HS-27A (cell line): Measurements from ENCODE around the gene MPZL1.

Experiments
- DNase-seq: peaks from one replicate; pipeline ENCODE4 v3.0.0-alpha.2; 2012; ENCODE audit warnings: low read depth, missing footprints

MPZL1 gene

DNA sequence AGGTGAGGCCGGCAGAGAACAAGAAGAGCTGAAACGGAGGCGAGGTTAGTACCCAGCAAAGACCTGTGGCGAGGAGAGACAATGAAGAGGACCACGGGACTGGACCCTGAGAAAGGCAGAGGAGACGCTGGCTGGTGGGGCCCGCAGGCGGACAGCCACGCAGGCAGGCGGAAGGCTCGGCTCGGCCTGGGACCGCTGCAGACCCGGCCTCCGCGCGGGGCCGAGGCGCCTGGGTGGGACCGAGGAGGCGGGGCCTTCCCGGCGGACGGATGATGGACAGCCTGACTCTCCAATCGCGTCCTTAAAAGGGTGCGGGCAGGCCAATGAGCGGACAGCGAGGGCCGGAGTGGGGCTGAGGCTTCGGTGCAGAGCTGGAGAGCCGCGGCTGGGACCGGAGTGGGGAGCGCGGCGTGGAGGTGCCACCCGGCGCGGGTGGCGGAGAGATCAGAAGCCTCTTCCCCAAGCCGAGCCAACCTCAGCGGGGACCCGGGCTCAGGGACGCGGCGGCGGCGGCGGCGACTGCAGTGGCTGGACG is at the start of gene MPZL1:
MPZL1 (plus strand) TSS at position 366 of the 535 bp plus-strand sequence. CDS start 170 bp downstream, outside the sequence.
- peak; percentile 80 for DNase-seq

DNA sequence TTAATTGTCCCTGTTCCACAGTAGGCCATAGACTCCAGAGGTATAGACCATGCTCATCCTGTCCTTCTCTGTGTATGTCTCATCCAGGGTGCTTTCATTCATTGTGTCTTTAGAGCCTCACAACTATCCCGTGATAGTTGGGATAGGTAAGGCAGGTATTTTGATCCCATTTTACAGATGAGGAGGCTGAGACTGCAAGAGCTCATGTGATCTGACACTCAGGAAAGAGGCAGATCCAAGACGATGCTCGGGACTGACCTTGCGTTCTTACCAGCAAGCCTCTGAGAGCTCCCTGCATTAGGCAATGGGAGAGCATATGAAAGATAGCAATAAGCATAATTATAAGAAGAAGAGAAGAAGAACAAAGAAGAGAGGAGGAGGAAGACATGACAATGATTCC is 49.0 kb upstream of the MPZL1 start:
- DNase-seq, result no peak

DNA sequence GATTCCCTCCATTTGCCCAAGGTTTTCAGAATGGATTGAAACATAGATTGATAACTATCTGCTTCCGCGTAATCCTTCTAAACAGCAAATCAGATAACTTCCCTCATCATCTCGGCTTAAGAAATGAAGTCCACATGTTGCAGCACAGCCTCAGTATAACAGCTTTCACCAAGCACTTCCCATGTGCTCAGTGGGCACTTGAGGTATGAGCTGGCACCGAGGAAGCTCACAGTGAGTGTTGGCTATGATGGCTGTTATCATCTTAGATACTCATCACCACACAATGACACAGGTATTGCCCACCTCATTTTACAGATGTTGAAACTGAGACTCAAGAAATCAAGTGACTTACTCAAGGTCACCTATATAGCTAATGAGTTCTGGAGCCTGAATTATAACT is 48.5 kb upstream of the MPZL1 start:
- no peak for DNase-seq

DNA sequence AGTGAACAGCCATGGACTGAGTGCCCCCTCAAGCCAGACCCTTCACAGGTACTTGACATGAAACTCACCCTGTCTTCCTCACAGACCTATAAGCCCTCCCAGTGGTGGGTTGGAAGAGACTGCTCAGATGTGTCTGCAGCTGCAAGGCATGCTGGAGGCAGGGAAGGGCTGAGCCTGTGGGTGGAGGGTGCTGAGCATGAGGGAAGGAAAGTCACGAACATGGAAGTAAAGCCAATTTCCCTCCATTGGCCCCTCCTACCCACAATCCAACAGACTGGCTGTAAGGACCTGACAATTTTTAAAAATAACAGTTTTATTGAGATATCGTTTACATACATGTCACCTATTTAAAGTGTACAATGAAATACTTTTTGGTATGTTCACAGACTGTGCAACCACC is 47.6 kb upstream of the MPZL1 start:
- no peak for DNase-seq

DNA sequence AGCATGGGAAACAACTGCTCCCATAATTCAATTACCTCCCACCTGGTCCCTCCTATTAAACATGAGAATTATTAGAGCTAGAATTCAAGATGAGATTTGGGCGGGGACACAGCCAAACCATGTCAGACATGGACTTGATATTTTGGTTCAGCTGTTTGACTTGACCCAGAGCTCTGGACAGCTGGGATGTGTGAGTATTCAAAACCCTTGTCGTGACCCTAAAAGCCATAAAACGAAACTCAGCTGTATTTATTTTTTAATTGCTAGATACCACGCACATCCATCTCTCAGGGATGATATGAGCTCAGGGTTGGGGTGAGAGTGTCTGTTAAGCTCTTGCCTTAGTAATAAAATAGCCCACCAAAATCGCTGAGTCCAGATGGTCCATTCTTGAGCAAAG is 46.3 kb upstream of the MPZL1 start:
- no peak for DNase-seq

DNA sequence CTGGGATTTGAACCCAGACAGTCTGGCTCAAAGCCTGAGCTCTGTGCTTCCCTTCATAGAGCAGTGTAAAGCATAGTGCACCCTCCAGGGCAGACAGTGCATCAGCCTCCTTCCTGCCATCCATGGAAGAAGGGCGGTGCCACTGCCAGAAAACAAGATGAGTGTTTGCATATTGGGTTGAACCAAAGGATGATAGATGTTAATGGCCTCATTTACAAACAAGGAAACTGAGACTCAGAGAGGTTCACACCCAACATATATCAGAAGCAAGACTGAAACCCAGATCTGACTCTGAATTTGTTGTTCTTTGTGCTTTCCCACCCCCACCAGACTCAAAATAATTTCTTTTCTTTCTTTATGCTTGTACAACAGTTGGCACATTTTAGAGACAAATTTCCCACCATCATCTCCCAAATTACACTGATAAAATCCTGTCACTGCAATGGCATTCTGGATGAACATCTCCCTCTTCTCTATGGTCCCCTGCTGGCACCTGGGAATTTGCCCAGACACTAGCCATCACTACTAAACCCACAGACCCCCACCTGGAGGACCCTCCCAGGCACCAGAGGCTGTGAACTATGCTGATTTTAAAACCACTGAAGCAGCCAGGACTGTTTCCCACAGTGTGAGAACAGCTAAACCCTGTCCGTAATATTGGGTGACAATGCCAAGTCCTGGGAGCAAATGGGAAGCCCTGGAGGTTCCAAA is 45.4 kb upstream of the MPZL1 start:
- DNase-seq, result no peak

DNA sequence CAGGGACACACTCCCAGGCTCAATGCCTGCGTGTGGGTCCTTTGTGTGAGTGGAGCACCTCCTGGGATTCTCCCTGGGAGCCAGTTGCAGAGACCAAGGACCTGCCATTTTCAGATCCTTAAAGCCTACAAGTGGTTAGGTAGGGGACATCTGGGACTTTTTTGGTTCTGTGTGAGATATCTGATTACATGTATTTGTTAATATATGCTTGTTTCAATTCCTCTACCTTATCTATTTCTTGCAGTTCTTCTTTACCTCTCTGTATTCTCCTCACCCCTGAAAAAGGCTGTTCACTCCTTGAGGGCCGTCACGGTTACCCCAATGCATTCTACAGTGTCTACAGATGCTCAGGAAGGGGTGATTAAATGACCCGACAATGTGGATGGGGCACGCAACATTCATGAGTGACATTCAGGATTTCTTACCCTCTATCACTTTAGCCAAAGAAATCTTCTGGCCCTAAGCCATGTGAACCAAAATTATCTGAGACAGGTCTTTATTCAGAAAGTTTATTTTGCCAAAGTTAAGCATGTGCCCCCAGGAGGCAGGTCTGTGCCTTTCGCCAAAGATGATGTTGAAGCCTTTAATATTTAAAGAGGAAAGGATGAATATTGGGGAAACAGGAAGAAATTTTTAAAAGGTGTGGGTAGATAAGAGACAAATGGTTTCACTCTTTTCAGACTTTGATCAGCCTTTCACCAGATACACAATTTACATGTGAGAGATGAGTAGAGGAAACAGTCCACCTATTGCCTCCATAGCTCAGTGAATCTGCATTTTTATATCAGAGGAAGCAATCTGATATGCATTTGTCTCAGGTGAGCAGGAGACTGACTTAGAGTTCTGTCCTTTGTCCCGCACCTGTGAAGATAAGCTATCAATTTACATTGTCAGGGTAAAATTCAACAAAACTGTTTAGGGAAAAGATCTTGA is 44.6 kb upstream of the MPZL1 start:
- DNase-seq, result no peak

DNA sequence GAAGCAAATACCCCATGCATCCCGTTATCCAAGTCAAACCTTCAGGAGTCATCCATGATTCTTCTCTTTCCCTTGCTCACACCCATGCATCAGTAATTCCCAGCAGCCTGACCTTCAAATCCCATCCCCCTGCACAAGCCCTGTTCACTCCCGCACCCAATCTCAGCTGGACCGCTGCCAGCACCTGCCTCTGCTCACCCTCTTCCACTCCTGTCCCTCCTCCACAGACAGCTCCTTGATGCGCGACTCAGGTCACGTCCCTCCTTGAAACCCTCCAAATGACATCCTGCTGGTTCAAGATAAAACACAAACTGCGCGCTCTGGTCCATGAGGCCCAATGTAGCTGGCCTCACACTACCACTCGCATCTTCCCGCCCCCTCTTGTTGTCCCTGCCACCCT is 43.4 kb upstream of the MPZL1 start:
- DNase-seq, result no peak

DNA sequence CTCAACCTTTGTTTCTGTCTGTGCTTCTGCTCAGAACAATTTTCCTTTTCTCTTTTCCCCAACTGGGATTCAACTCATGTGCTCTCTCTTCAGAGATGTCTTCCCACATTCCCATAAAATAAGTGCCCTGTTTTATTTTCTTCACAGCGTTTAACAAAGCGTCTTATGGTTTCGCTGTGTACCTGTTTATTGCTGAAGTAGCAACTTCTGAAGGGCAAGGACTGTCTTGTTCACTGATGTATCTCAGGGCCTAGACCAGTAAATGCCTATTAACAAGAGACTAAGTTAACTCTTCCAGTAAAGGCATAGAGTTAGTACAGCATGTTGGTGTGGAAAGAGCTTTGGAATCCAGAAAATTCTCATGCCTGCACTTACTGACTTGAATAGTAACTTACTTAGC is 42.9 kb upstream of the MPZL1 start:
- no peak for DNase-seq

DNA sequence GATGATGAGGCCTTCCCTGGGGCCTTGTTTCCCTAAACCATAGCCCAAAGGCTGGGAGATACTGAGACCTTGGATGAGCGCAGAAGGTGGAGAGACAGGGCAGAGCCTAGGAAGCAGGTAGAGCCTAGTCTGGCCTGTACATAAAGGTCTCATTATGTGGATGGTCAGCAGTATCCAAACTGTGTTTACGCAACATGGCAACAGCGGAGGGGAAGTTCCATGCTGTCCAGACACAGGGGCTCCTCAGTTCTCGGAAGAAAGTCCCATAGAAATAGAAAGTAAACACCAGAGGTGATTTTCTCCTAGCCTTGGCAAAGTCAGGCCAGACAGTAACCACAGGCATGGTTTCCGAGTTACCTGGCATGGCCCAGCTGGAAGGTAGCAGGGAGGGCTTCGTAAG is 42.1 kb upstream of the MPZL1 start:
- no peak for DNase-seq

DNA sequence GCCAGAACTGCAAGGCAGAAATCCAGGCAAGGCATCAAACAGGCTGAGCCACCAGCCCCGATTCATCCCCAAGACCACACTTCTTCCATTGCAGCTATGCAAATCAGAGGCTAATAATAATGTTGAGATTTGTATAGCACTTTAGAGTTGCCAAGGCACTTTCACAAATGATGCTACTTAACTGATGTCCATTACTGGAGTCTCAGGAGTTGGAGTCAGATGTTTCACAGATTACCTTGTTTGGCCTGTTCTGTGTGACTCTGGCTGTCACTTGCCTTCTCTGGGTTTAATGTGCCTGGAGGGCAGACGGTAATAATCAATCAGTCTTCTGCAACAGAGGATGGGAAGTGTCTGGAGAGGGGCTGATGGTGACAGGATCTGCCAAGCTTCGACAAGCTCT is 40.8 kb upstream of the MPZL1 start:
- no peak for DNase-seq

DNA sequence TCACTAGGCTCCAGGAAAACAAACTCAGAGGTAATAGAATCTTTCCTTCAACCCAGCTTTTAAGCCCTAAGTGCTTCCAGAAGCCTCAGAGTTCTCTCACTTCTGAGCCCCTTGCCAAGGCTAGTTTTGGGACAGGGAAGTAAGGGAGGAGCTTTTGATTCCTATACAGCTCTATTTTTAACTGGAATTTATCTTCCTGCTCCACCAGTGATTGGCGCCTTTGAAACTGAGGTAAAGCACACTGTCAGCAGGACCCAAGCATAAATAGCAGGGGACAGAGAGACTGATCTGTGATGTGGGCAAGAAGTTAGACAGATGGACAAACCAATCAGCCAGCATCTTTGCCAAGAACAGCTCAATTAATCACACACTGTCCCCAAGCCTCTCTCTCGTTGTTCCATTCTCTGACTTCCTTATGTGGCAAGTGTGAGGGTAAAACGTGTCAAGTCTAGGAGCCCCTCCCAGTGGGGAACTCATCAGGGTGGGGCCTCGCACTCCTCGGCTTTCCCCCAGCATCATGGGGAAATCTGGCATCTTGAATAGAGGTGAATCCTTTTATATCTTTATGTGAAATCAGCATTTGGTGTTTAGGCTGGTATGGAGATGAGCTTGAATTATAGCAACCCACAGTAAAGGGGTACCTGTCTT is 40.2 kb upstream of the MPZL1 start:
- DNase-seq, result no peak

DNA sequence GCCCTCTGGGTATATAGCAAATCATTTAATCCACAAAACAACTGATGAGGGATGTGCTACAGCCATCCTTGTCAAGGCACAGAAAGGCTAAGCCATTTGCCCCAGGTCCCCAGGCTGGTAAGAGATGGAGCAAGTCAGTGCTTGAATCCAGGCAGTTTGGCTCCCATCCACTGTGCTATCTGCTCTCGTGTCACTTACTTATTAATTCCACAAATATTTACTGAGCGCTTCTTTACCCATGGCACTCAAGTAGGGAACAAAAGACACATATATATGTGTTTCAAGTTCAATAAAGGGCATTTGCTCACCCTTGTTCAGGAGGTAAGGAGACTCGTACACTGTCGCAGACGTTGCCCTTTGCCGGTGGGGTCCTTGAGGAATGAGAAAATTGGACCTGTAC is 38.6 kb upstream of the MPZL1 start:
- no peak for DNase-seq

DNA sequence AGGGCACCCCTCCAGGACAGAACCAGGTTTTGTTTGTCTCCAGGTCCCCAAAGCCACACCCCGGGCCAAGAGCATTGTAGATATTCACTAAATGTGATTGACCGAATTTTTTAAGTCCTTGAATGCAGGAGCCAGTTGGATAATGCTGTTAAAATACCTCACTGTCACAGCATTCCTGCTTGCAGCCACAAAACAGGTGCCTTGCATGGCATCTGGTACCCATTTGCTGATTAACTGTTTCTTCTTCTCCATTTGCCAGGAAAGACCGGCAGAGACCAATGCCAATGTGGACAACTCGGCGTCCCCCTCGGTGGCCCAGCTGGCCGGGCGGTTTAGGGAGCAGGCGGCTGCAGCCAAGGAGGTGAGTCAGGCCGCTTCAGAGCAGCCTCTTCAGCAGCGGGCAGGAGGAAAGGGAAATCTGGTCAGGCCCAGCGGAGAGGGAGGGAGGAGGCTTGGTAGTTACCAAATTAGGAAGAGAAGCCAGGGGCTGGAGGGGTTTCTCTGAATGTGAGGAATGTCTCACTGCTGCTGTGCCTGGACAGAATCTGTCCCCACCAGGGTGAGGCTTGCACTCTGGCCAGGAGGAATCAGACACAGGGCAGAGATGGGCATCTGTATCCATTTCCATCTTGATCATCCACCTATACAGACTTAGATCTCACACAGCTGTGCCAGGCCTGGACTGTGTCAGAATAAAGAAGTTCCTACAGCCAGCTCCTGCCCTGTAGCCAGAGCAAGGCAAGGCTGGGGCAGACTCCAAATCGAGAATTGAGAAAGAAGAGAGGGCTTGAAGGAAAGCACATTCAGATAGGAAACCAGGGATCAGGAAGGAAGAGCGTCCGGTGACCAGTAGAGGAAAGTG is 37.9 kb upstream of the MPZL1 start:
- no peak for DNase-seq

DNA sequence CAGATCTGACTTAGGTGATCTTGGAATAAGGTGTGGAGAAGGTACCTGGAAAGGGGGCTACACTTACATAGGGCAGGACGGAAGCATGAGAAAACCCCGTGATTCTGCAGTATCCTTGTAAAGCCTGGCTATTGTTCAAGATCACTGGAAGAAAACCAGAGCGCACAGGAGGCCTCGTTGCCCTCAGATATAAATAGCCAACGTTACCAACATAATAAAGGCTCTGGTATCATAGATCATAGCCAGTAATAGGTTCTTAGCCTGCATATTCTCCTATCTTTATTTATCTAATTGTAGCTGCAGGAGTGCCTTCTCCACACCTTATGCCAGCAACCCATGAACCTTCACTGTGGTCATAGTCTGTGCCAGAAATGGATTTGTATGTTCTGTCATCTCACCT is 35.9 kb upstream of the MPZL1 start:
- DNase-seq, result no peak

DNA sequence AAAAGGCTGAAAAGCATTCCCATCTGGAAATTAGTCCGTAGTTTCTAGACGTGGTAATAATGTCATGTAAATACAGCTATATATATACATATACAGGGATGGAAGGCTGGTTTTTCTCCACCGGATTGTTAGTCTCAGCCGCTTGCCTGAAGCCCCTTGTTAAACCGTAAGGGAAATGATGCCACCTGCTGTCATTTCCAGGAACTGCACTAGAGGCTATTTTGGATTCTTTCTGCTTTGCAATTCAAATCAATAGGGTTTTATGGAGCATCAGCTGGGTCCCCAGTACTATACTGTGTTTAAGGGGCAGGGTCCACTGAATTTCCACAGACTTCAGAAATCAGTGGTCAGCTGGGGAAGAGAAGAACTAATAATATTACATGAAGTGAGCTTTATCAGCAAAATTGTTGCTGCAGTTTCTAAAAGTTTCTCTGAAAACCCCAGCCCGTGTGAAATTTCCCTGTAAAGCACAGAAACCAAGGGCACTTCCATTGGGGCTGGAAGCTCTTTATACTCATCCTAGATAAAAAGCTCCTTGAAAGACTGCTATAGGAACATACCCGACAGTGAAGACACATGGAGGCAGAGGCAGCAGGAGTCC is 33.8 kb upstream of the MPZL1 start:
- peak; percentile 35 for DNase-seq

DNA sequence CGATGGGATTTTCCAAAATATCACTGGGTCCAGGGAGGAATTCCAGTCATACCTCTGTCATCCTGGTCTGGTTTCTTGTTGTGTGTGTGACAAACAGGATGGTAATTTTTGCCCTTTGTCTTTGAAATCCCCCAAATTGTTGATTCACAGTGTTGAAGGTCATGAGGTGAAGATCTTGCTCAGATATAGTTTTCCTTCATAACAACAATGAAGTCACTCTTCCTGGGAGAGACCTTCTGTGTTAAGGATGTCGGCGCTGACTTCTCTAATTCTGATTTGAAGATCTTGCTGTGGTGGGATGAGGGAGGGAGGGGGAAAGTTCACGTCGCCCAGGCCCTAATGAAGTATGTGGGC is 32.2 kb upstream of the MPZL1 start:
- DNase-seq, result no peak

DNA sequence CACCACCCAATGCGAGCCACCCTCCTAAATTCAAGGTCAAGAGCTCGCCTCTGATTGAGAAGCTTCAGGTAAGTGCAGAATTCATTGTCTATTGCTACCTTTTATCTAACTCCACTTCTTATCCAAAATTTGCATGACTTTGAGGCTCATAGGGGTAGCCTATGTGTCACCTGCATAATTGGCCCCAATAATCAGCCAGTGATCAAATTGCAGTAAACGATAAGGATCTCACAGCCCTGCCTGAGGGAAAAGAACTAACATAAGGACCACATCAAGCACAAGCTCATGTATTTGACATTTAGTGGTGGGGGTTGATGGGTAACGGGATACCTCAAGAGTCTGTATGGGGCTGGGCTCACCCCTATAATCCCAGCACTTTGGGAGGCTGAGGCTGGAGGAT is 31.7 kb upstream of the MPZL1 start:
- DNase-seq, result no peak

DNA sequence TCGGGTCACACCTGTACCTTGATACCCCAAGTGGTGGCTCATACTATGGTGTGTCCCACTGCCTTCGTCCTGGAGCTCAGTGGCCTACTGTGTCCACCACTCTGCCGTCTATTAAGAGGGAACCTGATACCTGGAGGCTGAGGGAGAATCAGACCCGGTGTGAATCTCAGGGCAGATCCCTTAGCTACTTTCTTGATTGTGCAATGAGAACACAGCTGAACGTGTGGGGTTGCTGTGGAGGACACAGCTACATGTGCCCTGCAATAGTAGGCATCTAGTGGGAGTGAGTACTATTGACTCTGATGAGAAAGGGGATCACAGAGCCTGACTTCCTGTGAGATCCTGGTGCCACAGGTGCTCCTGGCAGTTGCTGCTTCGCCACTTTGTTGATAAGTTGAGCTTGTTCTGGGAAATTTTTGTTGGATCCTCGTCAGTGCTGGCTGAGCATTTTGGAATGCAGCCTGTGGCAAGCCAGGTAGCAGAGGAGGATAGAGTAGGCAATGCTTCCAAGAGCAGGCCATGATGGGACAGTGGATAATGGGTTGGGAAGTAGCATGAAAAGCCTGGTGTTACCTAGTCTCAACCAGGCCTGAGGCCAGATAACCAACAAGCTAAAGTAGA is 28.2 kb upstream of the MPZL1 start:
- no peak for DNase-seq

DNA sequence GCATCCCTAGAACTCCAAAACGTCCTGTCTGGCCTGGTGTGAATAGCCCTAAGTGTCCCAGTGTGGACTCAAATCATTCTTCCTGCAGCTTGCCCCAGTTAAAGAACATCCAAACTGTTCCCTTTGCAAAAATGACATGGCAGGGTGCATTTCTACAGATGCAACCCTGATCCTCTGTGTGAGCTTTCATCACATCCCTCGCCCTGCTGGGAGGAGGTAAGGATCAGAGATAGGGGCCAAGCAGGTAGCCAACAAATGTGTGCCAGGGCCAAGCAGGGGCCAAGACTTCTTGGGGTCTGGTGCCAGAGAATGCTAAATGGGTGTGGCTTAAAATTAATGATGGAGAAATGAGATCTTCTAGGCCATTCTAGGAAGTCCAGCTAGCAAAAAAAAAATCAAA is 27.1 kb upstream of the MPZL1 start:
- DNase-seq, result no peak

DNA sequence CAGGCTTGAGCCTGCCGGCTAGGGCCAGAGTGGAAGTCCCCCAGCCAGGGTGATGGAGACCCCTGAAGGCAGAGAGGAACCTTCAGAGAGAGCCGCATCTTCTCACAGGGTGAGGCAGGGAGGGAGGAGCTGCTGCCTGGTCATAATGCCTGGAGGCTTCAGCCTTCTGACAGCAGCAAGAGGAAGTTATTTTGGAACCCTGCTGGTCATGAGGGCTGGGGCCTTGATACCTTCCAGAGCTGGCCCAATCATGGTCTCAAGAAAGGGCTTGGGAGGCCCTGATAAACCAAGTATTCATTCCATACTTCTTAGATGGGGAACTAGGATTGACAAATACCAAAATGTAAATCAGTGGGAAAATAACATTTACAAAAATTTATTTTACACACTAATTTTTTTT is 26.6 kb upstream of the MPZL1 start:
- no peak for DNase-seq
